PC-9 (cell line): ENCODE data around the gene CLCN6. TPM values are rescaled to one million over a fixed set of nuclear protein-coding genes. Genes with fewer than 3 reads are reported as not detected.

ENCODE experiments used
- BruUV-seq: library from RNA; stranded (reverse); fragments of 400-500 nt; replicated peaks from 2 replicates; lab custom pipeline; 2021; lab: Mats Ljungman, UMichigan
- CTCF ChIA-PET: fragments of 300-600 bp; sonication (Branson Sonifier 250); formaldehyde crosslinking; loops from one replicate; lab custom pipeline; 2022; ENCODE audit warnings: antibody characterized with exemption; lab: Charles Lee
- POLR2A ChIA-PET: fragments of 300-600 bp; sonication (Branson Sonifier 250); formaldehyde crosslinking; loops from one replicate; lab custom pipeline; 2022; ENCODE audit warnings: antibody characterized with exemption; ENCODE audit not compliant: unreplicated experiment; lab: Charles Lee
- DNase-seq, 2 experiments: peaks; one replicate each; pipeline versions ENCODE4 v3.0.0 to v3.0.0-alpha.2; 2015 to 2022; ENCODE audit warnings: mixed read lengths in 1 of 2
- H2AFZ ChIP-seq: fragments of 200-600 bp; sonication (generic); 2 replicates; pipeline ENCODE4 v1.8.1; 2017; ENCODE audit warnings: antibody characterized with exemption
- H3F3A ChIP-seq: fragments of 200-600 bp; sonication (generic); 2 replicates; pipeline ENCODE4 v1.8.1; 2017; ENCODE audit warnings: antibody characterized with exemption, mild to moderate bottlenecking, low read depth; ENCODE audit not compliant: insufficient read depth
- H3K27ac ChIP-seq: fragments of 200-600 bp; sonication (generic); 2 replicates; pipeline ENCODE4 v1.6.1; 2016; ENCODE audit warnings: mixed run types
- H3K27me3 ChIP-seq: fragments of 200-600 bp; sonication (generic); 2 replicates; pipeline ENCODE4 v1.6.1; 2016; ENCODE audit warnings: low read depth, mixed run types; ENCODE audit not compliant: insufficient read depth
- H3K36me3 ChIP-seq: fragments of 200-600 bp; sonication (generic); 2 replicates; pipeline ENCODE4 v1.6.1; 2016; ENCODE audit warnings: low read depth, mixed run types
- H3K4me1 ChIP-seq: fragments of 200-600 bp; sonication (generic); replicated peaks from 2 replicates; pipeline ENCODE4 v1.6.1; 2016; ENCODE audit warnings: mixed run types; ENCODE audit not compliant: insufficient read depth
- H3K4me2 ChIP-seq: fragments of 200-600 bp; sonication (generic); 2 replicates; pipeline ENCODE4 v1.6.1; 2017; ENCODE audit warnings: mixed run types
- H3K4me3 ChIP-seq: fragments of 200-600 bp; sonication (generic); 2 replicates; pipeline ENCODE4 v1.6.1; 2016; ENCODE audit warnings: mixed run types
- H3K79me2 ChIP-seq: fragments of 200-600 bp; sonication (generic); 2 replicates; pipeline ENCODE4 v1.6.1; 2017; ENCODE audit warnings: low read depth, mixed run types
- H3K9me2 ChIP-seq: fragments of 200-600 bp; sonication (generic); 2 replicates; pipeline ENCODE4 v1.8.1; 2017; ENCODE audit warnings: mild to moderate bottlenecking; ENCODE audit not compliant: insufficient read depth
- H3K9me3 ChIP-seq: fragments of 200-600 bp; sonication (generic); 2 replicates; pipeline ENCODE4 v1.8.1; 2016; ENCODE audit warnings: low read depth; ENCODE audit not compliant: insufficient read depth
- H4K20me1 ChIP-seq: fragments of 200-600 bp; sonication (generic); 2 replicates; pipeline ENCODE4 v1.8.1; 2017; ENCODE audit not compliant: insufficient read depth
- EZH2 ChIP-seq: fragments of 200-600 bp; sonication (generic); IDR thresholded peaks from 2 replicates; pipeline ENCODE4 v1.8.0; 2017; ENCODE audit warnings: antibody characterized with exemption, low read depth
- intact Hi-C: fragments of 100-400 bp; cut with micrococcal nuclease; formaldehyde crosslinking; loops from one replicate; pipeline ENCODE4 v1.10.0; 2022; ENCODE audit not compliant: unreplicated experiment
- total RNA-seq: library from RNA; stranded (reverse); gene quantifications from 2 replicates; pipeline ENCODE4 v1.2.3, GENCODE V29; 2021
- TF ChIP-seq, protein P1 (sequence below): fragments of 200-600 bp; sonication (generic); conservative IDR thresholded peaks from 2 replicates; pipeline ENCODE4 v1.6.1; 2017; ENCODE audit warnings: mixed run types, antibody characterized with exemption, mild to moderate bottlenecking, moderate library complexity

The CLCN6 gene
- total RNA-seq, 1 experiment from 2014 or later, result 16.7 TPM

DNA sequence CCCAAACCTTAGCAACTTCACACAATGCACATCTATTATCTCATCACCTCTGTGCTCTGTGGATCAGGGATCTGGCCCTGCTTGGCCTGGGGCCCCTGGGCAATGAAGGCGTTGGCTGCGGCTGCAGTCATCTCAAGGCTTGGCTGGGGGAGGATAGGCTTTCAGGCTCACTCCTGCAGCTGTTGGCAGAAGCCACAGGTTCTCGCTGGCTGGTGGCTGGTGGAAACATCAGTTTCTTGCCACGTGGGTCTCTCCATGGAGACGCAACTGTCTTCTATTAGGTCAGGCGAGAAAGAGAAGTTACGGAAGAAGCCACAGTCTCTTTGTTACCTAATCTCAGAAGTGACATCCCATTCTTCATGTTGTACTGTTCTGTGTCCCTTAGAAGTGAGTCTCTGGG, 45.2 kb downstream of the CLCN6 start:
- intact Hi-C loops, result no loop called here
- ChIA-PET CTCF (interaction anchor here (0.6 kb wide), 1 partner anchor 75 kb away, joined by 4 read pairs; no protein-coding TSS in a partner anchor), POLR2A (no interaction called here)
- H3K9me2 ChIP-seq, result no peaks in the 10 kb centered on the region
- H4K20me1 ChIP-seq, result no peaks in the 10 kb centered on the region
- TF ChIP-seq EZH2, result no peak
- TF ChIP-seq, protein P1, sequence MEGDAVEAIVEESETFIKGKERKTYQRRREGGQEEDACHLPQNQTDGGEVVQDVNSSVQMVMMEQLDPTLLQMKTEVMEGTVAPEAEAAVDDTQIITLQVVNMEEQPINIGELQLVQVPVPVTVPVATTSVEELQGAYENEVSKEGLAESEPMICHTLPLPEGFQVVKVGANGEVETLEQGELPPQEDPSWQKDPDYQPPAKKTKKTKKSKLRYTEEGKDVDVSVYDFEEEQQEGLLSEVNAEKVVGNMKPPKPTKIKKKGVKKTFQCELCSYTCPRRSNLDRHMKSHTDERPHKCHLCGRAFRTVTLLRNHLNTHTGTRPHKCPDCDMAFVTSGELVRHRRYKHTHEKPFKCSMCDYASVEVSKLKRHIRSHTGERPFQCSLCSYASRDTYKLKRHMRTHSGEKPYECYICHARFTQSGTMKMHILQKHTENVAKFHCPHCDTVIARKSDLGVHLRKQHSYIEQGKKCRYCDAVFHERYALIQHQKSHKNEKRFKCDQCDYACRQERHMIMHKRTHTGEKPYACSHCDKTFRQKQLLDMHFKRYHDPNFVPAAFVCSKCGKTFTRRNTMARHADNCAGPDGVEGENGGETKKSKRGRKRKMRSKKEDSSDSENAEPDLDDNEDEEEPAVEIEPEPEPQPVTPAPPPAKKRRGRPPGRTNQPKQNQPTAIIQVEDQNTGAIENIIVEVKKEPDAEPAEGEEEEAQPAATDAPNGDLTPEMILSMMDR, result no peak
- no peaks in the 10 kb centered on the region for H3K4me1 ChIP-seq
- no peak for DNase-seq
- H3F3A ChIP-seq, result no peaks in the 10 kb centered on the region
- no peak overlapping the region for H2AFZ ChIP-seq
- H3K36me3 ChIP-seq, result no peaks in the 10 kb centered on the region
- no peaks in the 10 kb centered on the region for H3K9me3 ChIP-seq
- H3K79me2 ChIP-seq, result no peaks in the 10 kb centered on the region
- no peak overlapping the region for H3K4me2 ChIP-seq
- BruUV-seq, result no TSS peak
- no peak overlapping the region for H3K27ac ChIP-seq
- no peak overlapping the region for H3K4me3 ChIP-seq
- peaks cover 49% of the 10 kb centered on the region for H3K27me3 ChIP-seq

DNA sequence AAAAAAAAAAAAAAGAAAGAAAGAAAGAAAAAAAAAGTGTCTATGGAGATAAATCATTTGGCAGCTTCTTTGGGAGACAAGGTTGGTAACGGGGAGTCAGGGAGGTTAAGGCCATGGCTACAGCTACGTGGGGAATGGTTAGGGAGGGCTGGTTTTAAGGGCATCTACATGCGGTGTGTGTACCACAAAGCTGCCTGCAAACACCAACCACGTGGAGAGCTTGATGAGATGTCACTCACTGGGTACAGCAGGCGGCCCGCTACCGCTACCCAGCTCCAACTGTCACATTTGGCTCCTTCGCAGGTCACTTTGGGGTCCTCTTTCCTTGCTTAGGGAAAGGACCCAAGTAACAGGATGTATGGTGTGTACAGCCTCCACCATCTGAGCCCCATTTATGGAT, 48.5 kb downstream of the CLCN6 start:
- TF ChIP-seq EZH2, result no peak
- TF ChIP-seq, protein P1, result no peak
- H3K9me2 ChIP-seq, result no peaks in the 10 kb centered on the region
- no peaks in the 10 kb centered on the region for H3K79me2 ChIP-seq
- H3K36me3 ChIP-seq, result no peaks in the 10 kb centered on the region
- no TSS peak for BruUV-seq
- H3K4me1 ChIP-seq, result no peaks in the 10 kb centered on the region
- H3F3A ChIP-seq, result no peaks in the 10 kb centered on the region
- no peak overlapping the region for H3K4me2 ChIP-seq
- H2AFZ ChIP-seq, result no peak overlapping the region
- H4K20me1 ChIP-seq, result no peaks in the 10 kb centered on the region
- H3K27ac ChIP-seq, result no peak overlapping the region
- CTCF ChIA-PET, result interaction anchor here (0.7 kb wide), 1 partner anchor 1368 kb away, joined by 4 read pairs; no protein-coding TSS in a partner anchor
- DNase-seq, result no peak
- H3K4me3 ChIP-seq, result no peak overlapping the region
- peaks cover 74% of the 10 kb centered on the region for H3K27me3 ChIP-seq
- no peaks in the 10 kb centered on the region for H3K9me3 ChIP-seq
- intact Hi-C loops, result no loop called here
- POLR2A ChIA-PET, result no interaction called here

DNA sequence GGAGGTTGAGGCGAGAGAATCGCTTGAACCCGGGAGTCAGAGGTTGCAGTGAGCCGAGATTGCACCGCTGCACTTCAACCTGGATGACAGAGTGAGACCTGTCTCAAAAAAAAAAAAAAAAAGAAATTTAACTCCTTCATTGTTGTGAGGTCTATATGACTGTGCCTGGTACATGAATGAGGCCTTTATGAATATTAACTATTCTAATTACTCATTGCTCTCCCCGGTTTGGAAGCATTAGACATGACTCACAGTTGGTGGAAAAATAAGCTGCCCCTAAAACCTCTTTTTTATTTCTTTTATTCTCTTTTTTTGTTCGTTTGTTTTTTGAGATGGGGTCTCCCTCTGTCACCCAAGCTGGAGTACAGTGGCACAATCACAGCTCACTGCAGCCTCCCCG, 49.4 kb downstream of the CLCN6 start:
- ChIA-PET POLR2A (no interaction called here), CTCF (no interaction called here)
- no peak for DNase-seq
- no peaks in the 10 kb centered on the region for H3K9me2 ChIP-seq
- intact Hi-C loops, result no loop called here
- no TSS peak for BruUV-seq
- no peaks in the 10 kb centered on the region for H3F3A ChIP-seq
- no peaks in the 10 kb centered on the region for H3K36me3 ChIP-seq
- no peak overlapping the region for H3K4me3 ChIP-seq
- peaks cover 75% of the 10 kb centered on the region for H3K27me3 ChIP-seq
- no peaks in the 10 kb centered on the region for H3K4me1 ChIP-seq
- H3K9me3 ChIP-seq, result no peaks in the 10 kb centered on the region
- H3K27ac ChIP-seq, result no peak overlapping the region
- H2AFZ ChIP-seq, result no peak overlapping the region
- no peaks in the 10 kb centered on the region for H3K79me2 ChIP-seq
- H4K20me1 ChIP-seq, result no peaks in the 10 kb centered on the region
- H3K4me2 ChIP-seq, result no peak overlapping the region
- no peak for TF ChIP-seq EZH2
- TF ChIP-seq, protein P1, result no peak
